NCI-H2196 (cell line): ENCODE measurements around the gene HMGN1.
A peak's percentile ranks its signal among the peaks of the same experiment; 100 is the strongest.
"Not testable (repeated sequence)": the region's sequence is repeated elsewhere in the genome, so short reads cannot be mapped to it uniquely, and the experiment has no call there.

Experiments used
- DNase-seq: peaks from one replicate; lab custom pipeline; 2025; ENCODE audit not compliant: unreplicated experiment; lab: John Stamatoyannopoulos, UW

HMGN1 gene

GRCh38 chr21:39369896-39370288 is 21.0 kb upstream of the HMGN1 start:
- not testable (repeated sequence) for DNase-seq

- no peak for DNase-seq
Observed at GRCh38 chr21:39367783-39368182, 18.9 kb upstream of the HMGN1 start.

- DNase-seq = no peak
Observed at GRCh38 chr21:39366563-39366962, 17.7 kb upstream of the HMGN1 start.

GRCh38 chr21:39364949-39365348 is 16.1 kb upstream of the HMGN1 start:
- no peak for DNase-seq

GRCh38 chr21:39363607-39364555 is 15.0 kb upstream of the HMGN1 start:
- no peak for DNase-seq

- DNase-seq = no peak
Observed at GRCh38 chr21:39362733-39363132, 13.8 kb upstream of the HMGN1 start.

GRCh38 chr21:39359382-39359781 is 10.5 kb upstream of the HMGN1 start:
- no peak for DNase-seq

GRCh38 chr21:39353295-39353694 is 4.4 kb upstream of the HMGN1 start:
- no peak for DNase-seq

- DNase-seq = no peak
Observed at GRCh38 chr21:39350094-39351005, 1.5 kb upstream of the HMGN1 start.

- DNase-seq = peak; percentile 98
Observed at GRCh38 chr21:39349211-39350093, 564 bp upstream of the HMGN1 start.

GRCh38 chr21:39348040-39348354 is 891 bp downstream of the HMGN1 start:
- DNase-seq = no peak

- no peak for DNase-seq
Observed at GRCh38 chr21:39347537-39347936, 1.4 kb downstream of the HMGN1 start.

- no peak for DNase-seq
Observed at GRCh38 chr21:39346671-39347331, 2.1 kb downstream of the HMGN1 start.

- no peak for DNase-seq
Observed at GRCh38 chr21:39346206-39346605, 2.7 kb downstream of the HMGN1 start.

- DNase-seq = no peak
Observed at GRCh38 chr21:39345440-39345839, 3.4 kb downstream of the HMGN1 start.

- no peak for DNase-seq
Observed at GRCh38 chr21:39344848-39345247, 4.0 kb downstream of the HMGN1 start.

GRCh38 chr21:39341249-39341923 is 7.5 kb downstream of the HMGN1 start:
- DNase-seq = no peak

- DNase-seq = no peak
Observed at GRCh38 chr21:39340687-39341086, 8.2 kb downstream of the HMGN1 start.

- DNase-seq = no peak
Observed at GRCh38 chr21:39339231-39339630, 9.7 kb downstream of the HMGN1 start.

GRCh38 chr21:39336457-39337008 is 12.4 kb downstream of the HMGN1 start:
- no peak for DNase-seq
